Esophagus muscularis mucosa (tissue), 4 donors: ENCODE results near the gene CRY2.

Experiments
- EP300 ChIP-seq: sonication (generic); formaldehyde crosslinking; IDR thresholded peaks from one replicate; pipeline ENCODE4 v1.6.1; 2017; ENCODE audit warnings: antibody characterized with exemption
- POLR2A ChIP-seq: fragments of 450-650 bp; IDR thresholded peaks from one replicate; pipeline ENCODE4 v1.6.1; 2017; ENCODE audit warnings: antibody characterized with exemption, moderate library complexity, mild to moderate bottlenecking, low read depth
- POLR2AphosphoS5 ChIP-seq, 2 donors: sonication (generic); formaldehyde crosslinking; IDR thresholded peaks; one replicate each; pipeline ENCODE4 v1.6.1; 2017; ENCODE audit warnings: antibody characterized with exemption in 2 of 2
- TF ChIP-seq, protein P1 (sequence below), 3 experiments: fragments of 200-600 bp in 2 of 3; fragments of 450-650 bp in 1 of 3; sonication (generic) in 2 of 3; IDR thresholded peaks; one replicate each; pipeline ENCODE4 v1.5.1; 2017 to 2019; ENCODE audit warnings: antibody characterized with exemption in 3 of 3, mild to moderate bottlenecking in 2 of 3, moderate library complexity in 1 of 3

DNA sequence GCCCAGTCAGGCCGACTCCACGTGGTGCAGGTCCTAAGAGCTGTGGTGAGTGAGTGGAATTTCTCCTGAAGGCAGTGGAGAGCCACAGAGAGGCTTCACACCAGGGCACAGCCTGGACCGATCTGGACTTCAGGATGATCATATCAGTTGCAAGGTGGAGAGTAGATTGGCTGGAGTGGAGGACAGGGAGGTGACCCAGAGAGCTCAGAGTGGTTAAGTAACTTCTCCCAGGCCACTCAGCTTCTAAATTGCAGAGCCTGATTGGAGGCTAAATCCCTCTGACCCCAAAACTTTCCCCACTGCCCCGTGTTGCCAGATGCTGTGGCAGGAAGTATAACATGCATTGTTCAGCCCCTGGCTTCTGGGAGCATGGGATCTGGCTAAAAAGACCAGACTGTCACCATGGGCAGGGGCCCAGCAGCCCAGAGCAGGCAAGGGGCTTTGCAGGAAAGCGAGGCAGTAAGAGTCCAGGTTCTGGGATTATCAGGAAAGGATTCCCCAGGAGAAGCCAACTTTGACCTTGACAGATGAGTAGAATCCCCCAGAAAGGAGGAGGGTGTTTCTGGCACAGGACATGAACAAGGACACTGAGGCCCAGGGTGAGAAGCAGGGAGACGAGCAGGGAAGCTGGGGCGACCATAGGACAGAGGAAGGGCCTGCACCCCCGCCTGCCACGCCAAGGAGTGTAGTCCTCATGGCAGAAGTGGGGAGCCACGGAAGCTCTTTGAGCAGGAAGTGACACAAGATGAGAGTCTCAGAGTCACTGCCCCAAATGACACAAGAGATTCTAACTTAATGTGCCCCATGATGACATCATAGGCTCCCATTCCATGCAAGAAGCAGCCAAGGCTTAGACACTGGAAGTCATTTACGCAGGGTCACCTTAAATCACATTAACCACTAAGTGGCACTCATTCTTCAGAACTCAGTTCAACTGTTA lies 37.5 kb upstream of the CRY2 start:
- TF ChIP-seq, protein P1, sequence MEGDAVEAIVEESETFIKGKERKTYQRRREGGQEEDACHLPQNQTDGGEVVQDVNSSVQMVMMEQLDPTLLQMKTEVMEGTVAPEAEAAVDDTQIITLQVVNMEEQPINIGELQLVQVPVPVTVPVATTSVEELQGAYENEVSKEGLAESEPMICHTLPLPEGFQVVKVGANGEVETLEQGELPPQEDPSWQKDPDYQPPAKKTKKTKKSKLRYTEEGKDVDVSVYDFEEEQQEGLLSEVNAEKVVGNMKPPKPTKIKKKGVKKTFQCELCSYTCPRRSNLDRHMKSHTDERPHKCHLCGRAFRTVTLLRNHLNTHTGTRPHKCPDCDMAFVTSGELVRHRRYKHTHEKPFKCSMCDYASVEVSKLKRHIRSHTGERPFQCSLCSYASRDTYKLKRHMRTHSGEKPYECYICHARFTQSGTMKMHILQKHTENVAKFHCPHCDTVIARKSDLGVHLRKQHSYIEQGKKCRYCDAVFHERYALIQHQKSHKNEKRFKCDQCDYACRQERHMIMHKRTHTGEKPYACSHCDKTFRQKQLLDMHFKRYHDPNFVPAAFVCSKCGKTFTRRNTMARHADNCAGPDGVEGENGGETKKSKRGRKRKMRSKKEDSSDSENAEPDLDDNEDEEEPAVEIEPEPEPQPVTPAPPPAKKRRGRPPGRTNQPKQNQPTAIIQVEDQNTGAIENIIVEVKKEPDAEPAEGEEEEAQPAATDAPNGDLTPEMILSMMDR (IDR thresholded peaks at IDR 0.05), result no peak
- no peak for TF ChIP-seq POLR2AphosphoS5 (IDR thresholded peaks at IDR 0.05)
- no peak for TF ChIP-seq EP300
- no peak for TF ChIP-seq POLR2A
